ENCODE results near the gene FBXO11.

FBXO11 gene

GRCh38 chr2:47783486-47784351 lies 122.6 kb downstream of the FBXO11 start:
- DNase-seq (ENCODE audit: low spot score) = peak; percentile 42

- DNase-seq (ENCODE audit: low spot score) = peak; percentile 95
Observed at GRCh38 chr2:47782671-47783485, 123.4 kb downstream of the FBXO11 start, which contains the start of gene MSH6. MSH6 (plus strand) TSS chr2:47783145; CDS start chr2:47783234, 89 bp downstream.

- peak; percentile 11 for DNase-seq (ENCODE audit: low spot score)
Observed at GRCh38 chr2:47782381-47782670, 124.0 kb downstream of the FBXO11 start.

- no peak for DNase-seq (ENCODE audit: low spot score)
Observed at GRCh38 chr2:47779426-47779790, 126.9 kb downstream of the FBXO11 start.

- DNase-seq (ENCODE audit: low spot score) = no peak
Observed at GRCh38 chr2:47778698-47779425, 127.4 kb downstream of the FBXO11 start.

GRCh38 chr2:47777277-47777937 lies 128.9 kb downstream of the FBXO11 start:
- no peak for DNase-seq (ENCODE audit: low spot score)

- DNase-seq (ENCODE audit: low spot score) = no peak
Observed at GRCh38 chr2:47774567-47774966, 131.7 kb downstream of the FBXO11 start.

GRCh38 chr2:47772343-47772742 lies 134.0 kb downstream of the FBXO11 start:
- DNase-seq (ENCODE audit: low spot score) = no peak

- peak; percentile 89 for DNase-seq (ENCODE audit: low spot score)
Observed at GRCh38 chr2:47771211-47771610, 135.1 kb downstream of the FBXO11 start.

- DNase-seq (ENCODE audit: low spot score) = no peak
Observed at GRCh38 chr2:47769318-47769717, 137.0 kb downstream of the FBXO11 start.

- peak; percentile 59 for DNase-seq (ENCODE audit: low spot score)
Observed at GRCh38 chr2:47767880-47768609, 138.3 kb downstream of the FBXO11 start.

GRCh38 chr2:47767497-47767844 lies 138.8 kb downstream of the FBXO11 start:
- no peak for DNase-seq (ENCODE audit: low spot score)

GRCh38 chr2:47751856-47752414 lies 154.4 kb downstream of the FBXO11 start:
- DNase-seq (ENCODE audit: low spot score) = no peak

GRCh38 chr2:47747878-47748277 lies 158.4 kb downstream of the FBXO11 start:
- no peak for DNase-seq (ENCODE audit: low spot score)

- no peak for DNase-seq (ENCODE audit: low spot score)
Observed at GRCh38 chr2:47744074-47744473, 162.2 kb downstream of the FBXO11 start.

GRCh38 chr2:47741637-47742036 lies 164.7 kb downstream of the FBXO11 start:
- DNase-seq (ENCODE audit: low spot score) = no peak

GRCh38 chr2:47741101-47741500 lies 165.2 kb downstream of the FBXO11 start:
- no peak for DNase-seq (ENCODE audit: low spot score)

Data from putamen (tissue), 1 donor.